H1 (cell line): ENCODE measurements around the gene CDYL2.

Source experiments
- BRCA1 ChIP-seq: IDR thresholded peaks from 2 replicates; pipeline ENCODE4 v1.6.1; 2012; ENCODE audit warnings: low read depth, low read length, improper control_type of control experiment
- CTCF ChIP-seq, 3 experiments: IDR thresholded peaks; 1 replicate in 2 of 3; 2 replicates in 1 of 3; pipeline versions ENCODE4 v1.5.1 to v1.6.1; 2011; ENCODE audit warnings: low read length in 3 of 3, mild to moderate bottlenecking in 3 of 3, inconsistent platforms in 2 of 3, low read depth in 1 of 3, moderate library complexity in 1 of 3; ENCODE audit not compliant: insufficient read depth in 1 of 3; ENCODE audit errors: control extremely low read depth in 1 of 3
- EZH2 ChIP-seq: fragments of 200-600 bp; sonication (generic); IDR thresholded peaks from 2 replicates; pipeline ENCODE4 v1.7.1; 2012; ENCODE audit warnings: low read depth, mild to moderate bottlenecking, moderate library complexity, low read length, inconsistent platforms; ENCODE audit not compliant: severe bottlenecking
- GABPA ChIP-seq: IDR thresholded peaks from 2 replicates; pipeline ENCODE4 v1.6.1; 2011; ENCODE audit warnings: mild to moderate bottlenecking, low read length, moderate library complexity, borderline replicate concordance; ENCODE audit not compliant: insufficient read depth
- JUN ChIP-seq: IDR thresholded peaks from 2 replicates; pipeline ENCODE4 v1.6.1; 2011; ENCODE audit warnings: low read depth, mild to moderate bottlenecking, improper control_type of control experiment, low read length
- KDM1A ChIP-seq: fragments of 200-600, 300-600 bp; sonication (generic); IDR thresholded peaks from 2 replicates; pipeline ENCODE4 v1.7.1; 2016; ENCODE audit warnings: mild to moderate bottlenecking, low read length, borderline replicate concordance
- PHF8 ChIP-seq: fragments of 200-600 bp; sonication (generic); conservative IDR thresholded peaks from 2 replicates; pipeline ENCODE4 v1.7.1; 2012; ENCODE audit warnings: low read depth, mild to moderate bottlenecking, inconsistent platforms, low read length, moderate library complexity
- POLR2A ChIP-seq, 2 experiments: IDR thresholded peaks; 1 replicate in 1 of 2; 2 replicates in 1 of 2; pipeline ENCODE4 v1.6.1; 2011; ENCODE audit warnings: low read depth in 2 of 2, low read length in 2 of 2, mild to moderate bottlenecking in 2 of 2; ENCODE audit errors: control extremely low read depth in 1 of 2
- POLR2AphosphoS5 ChIP-seq: IDR thresholded peaks from 2 replicates; pipeline ENCODE4 v1.6.1; 2011; ENCODE audit warnings: low read depth, low read length
- RNF2 ChIP-seq: fragments of 200-900, 300-1000 bp; sonication (generic); IDR thresholded peaks from 2 replicates; pipeline ENCODE4 v1.7.1; 2016; ENCODE audit warnings: borderline replicate concordance, low read depth, mild to moderate bottlenecking, antibody characterized with exemption, low read length; ENCODE audit not compliant: poor library complexity, severe bottlenecking; ENCODE audit errors: missing control alignments
- SRF ChIP-seq: IDR thresholded peaks from 2 replicates; pipeline ENCODE4 v1.6.1; 2011; ENCODE audit warnings: mild to moderate bottlenecking, low read depth, low read length, moderate library complexity
- YY1 ChIP-seq: IDR thresholded peaks from 2 replicates; pipeline ENCODE4 v1.6.1; 2011; ENCODE audit warnings: low read depth, mild to moderate bottlenecking, low read length

GRCh38 chr16:80666378-80667250, 137.8 kb downstream of the CDYL2 start:
- TF ChIP-seq POLR2AphosphoS5: no peak
- TF ChIP-seq BRCA1: no peak
- TF ChIP-seq CTCF (IDR thresholded peaks at IDR 0.05; ENCODE audit: control extremely low read depth in 1 of 3, insufficient read depth in 1 of 3, low read depth in 1 of 3, low read length in 3 of 3): no peak
- no peak for TF ChIP-seq SRF
- no peak for TF ChIP-seq PHF8
- TF ChIP-seq JUN: no peak
- TF ChIP-seq POLR2A (IDR thresholded peaks at IDR 0.05; ENCODE audit: control extremely low read depth in 1 of 2, low read depth in 2 of 2, low read length in 2 of 2): no peak
- no peak for TF ChIP-seq EZH2
- no peak for TF ChIP-seq GABPA
- no peak for TF ChIP-seq KDM1A
- TF ChIP-seq RNF2: no peak
- TF ChIP-seq YY1: no peak
